AG08396 (cell line): Measurements from ENCODE around the gene CPT1B.

ENCODE experiments used
- DNase-seq: peaks from one replicate; pipeline ENCODE4 v3.0.0; 2012; ENCODE audit warnings: low spot score, mixed read lengths

CPT1B gene

DNA sequence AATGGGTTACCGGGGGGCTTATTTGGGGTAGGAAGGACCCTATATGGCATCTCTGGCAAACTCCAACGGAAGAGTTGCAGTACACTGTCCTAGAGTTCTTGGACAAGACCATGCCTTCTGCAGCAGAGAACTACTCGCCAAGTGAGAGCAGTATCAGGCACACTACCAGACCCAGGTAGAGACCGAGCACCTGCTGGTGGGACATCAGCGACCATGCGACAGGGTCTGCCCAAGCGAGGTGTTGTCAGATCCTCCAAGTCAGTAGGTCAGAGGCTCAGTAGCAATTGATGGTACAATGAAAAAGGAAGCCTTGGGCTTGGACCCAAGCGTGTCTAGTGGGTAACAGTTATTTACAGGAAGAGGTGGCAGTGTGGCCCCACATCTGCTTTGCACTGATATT is 7.6 kb upstream of the CPT1B start:
- no peak for DNase-seq

DNA sequence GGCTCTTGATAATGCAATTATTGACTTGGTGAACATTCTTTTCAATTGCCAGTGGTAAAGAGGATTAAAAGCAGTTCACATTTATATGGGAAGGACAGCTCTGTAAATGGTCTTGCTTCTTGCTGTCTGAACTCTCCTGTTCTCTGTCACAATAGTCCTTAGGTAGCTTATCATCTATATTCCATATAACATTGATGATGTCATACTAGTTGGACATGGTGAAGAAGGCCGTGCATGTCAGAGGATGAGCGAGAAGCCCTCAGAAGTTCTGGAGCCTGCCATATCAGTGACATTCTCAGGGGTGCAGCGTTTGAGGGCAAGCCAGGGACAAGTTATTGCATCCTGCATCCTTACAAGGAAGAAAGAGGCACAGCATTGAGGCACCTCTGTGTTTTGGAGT is 7.0 kb upstream of the CPT1B start:
- no peak for DNase-seq

DNA sequence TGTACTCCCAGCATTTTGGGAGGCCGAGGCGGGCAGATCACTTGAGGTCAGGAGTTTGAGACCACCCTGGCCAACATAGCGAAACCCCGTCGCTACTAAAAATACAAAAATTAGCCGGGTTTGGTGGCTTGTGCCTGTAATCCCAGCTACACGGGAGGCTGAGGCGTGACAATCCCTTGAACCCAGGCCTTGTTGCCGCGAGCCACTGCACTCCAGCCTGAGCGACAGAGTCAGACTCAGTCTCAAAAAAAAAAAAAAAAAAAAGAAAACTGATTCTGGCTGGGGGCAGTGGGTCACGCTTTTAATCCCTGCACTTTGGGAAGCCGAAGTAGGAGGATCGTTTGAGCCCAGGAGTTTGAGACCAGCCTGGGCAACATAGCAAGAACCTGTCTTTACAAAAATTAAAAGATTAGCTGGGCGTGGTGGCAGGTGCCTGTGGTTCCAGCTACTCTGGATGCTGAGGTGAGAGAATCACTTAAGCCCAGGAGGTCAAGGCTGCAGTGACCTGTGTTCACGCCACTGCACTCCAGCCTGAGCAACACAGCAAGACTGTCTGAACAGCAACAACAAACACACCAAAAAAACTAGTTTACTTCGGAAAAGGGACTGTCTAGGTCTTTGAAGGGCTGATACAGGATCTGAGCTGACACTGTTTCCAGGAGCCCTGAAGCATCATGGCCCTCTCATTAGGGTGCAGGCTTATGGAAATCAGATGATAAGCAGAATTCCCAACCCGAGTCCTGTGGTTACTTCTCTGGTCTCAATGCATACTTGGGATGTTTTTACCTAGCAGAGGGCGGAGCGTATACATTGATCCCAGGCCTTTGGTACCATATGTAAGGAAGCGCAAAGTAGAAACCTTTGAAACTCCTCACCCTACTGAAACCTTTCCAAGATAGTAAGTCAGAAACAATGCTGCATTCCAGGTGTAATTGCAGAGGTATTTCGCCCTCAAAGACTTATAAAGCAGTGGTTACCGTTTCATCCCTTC is 6.2 kb upstream of the CPT1B start:
- DNase-seq = no peak

DNA sequence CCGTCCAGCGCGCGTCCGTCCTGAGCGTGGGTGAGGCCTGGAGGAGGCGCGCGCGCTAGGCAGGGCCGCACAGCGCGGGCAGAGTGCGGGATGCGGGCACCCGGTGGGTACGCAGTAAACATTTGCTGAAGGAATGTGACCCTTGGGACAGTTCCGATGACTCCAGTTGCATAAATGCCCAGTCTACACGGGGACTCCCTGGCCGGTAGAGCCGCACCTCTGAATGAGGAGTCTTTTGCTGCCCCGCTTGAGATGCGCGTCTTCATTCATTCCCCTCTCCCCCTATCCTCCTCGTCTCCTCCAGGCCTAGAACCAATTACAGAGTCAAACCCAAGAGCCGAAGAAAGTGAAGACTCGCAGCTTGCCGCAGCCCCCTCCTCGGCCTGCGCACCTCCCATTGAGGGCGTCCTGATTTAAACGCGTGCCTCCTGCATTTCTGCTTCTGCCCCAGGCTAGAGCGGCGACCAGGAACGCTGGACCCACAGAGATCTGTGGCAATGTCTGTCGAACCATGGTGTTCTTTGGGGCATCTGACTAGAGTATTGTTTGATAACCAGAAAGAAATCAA is 5.2 kb upstream of the CPT1B start:
- no peak for DNase-seq

DNA sequence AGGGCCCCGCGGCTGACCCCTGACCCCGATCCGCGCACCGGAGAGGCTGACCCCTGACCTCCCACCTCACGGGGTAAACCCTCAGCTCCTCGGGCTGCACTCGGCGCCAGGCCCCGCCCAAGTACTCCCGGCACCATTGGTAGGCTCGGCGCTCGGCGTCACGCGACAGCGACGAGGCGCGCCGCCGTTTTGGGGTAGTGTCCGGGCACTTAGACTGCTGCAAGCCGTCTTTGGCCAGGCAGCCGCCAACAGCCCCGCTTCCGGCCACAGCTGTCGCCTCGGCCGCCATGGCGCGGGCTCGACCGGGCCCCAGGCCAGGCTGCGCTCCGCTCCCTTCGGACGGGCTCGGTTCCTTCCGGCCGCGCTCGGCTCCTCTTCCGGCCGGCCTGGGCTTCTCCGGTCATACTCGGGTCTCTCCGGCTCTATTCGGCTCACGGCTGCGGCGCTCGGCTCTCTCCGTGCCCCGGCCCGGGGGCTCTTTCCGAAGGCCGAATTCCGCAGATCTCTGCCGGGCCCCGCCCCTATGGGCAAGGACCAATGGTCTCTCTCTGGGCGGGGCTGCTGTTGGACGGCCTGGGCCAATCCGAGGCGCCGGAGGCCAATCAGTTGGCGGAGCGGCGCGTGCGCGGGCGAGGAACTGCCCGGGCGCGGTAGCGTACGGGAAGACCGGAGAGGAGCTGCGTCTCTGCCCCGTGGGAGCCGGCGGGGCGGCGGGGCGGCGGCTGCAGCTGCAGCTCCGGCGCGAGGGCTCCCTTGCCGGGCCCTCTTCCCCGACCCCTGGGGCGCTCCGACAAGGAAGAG is 4.5 kb upstream of the CPT1B start, which contains the start of gene CHKB:
Gene CHKB (minus strand): TSS at position 357 of the 801 bp plus-strand sequence. CDS start 68 bp downstream, at position 289.
- DNase-seq = peak; percentile 100

DNA sequence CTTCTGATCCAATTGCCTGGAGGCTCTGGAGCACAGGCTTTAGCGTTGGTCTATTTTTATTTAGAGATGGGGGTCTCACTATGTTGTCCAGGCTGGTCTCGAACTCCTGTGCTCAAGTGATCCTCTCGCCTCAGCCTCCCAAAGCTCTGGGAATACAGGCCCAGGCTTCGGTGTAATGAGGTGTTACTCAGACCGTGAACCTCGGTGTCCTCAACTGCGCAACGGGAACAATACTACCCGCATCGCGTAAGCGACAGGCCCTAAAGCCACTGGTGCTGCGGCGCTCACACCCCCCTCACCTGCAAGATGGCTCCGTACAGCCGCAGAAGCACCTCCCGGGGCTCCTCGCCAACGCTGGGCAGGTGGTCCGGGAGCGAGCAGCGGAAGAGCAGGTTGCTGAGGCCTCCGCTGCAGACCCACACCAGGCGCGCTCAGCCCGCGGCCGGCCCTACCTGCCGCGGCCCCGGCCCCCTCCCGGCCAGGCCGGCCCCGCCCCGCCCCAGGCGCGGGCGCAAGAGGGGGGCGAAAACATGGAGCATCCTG is 3.8 kb upstream of the CPT1B start:
- peak; percentile 21 for DNase-seq

DNA sequence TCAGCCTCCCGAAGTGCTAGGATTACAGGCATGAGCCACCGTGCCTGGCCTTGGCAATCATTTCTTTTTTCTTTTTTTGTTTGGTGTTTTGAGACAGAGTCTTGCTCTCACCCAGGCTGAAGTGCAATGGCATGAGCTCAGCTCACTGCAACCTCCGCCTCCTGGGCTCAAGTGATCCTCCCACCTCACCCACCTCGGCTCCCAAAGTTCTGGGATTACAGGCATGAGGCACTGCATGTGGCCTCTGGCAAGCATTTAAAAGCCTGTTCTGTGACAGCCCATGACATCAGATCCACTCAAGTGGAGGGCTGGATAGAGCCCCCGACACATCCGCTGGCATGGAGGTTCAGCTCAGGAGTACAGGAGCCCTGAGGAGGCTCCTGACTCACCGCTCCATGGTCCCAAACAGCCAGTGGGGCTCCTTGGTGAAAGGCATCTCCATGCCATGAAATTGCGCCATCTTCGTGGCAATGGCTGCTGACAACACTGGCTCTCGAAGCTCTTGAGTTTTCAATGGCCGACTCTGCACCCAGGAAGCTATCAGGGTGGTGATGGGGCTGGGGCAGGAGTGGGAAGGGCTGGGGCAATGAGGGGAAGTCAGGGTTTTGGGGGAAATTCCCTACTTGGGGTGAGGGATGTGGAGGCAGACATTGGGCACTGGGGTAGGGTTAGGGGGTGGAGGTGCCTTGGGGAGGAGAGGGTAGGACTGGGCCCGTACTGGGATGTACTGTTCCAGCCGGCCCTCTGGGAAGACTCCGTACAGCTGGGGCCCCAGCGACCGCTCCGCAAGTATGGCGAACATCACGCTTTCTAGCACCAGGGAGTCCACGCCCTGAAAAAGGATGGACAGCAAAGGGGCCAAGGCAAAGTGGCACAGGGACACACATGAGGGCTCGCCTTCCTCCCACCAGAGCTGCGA is 3.1 kb upstream of the CPT1B start:
- no peak for DNase-seq

DNA sequence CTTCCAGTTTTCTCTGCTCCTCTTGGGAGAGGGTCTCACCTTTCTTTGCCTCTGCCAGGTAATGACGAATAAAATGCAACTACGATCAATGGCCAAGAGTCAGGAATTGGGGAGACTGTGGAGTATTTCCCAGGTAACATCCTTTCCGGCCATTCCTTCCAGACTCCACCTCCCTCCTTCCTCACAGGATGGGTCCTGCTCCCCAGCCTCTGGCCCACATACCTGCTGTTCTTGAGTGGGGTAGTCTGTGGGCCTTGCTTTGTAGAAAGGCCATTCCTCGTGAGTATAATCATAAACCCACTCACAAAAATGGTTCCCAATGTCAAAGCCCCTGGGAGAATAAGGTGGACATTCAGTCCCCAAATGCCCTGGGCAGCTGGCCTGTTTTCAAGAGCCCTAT is 1.5 kb upstream of the CPT1B start:
- DNase-seq = no peak

DNA sequence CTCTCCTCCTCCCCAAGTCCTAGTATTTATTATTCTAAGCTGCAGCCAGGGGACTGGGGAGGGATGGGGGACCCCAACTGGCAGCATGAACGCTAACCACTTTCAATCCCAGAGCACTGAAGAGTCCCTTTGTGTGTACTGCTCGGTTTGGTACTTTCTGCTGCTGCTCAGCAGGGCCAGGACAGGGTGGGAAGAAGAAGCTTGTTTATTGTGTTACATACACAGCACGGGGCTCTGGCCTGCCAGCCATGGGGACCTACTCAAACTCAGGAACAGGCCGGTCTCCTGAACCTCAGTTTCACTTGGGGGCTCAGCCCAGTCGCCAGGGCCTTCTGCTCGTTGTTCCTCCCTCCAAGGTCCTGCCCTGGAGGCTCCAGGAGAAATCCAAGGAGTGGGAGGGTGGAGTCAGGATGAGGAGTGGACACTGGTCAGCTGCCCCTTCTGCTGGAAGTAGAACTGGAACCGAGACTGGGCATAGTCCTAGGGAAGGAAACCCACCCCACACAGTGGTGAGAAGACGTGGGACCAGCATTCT is 616 bp upstream of the CPT1B start:
- peak; percentile 12 for DNase-seq

DNA sequence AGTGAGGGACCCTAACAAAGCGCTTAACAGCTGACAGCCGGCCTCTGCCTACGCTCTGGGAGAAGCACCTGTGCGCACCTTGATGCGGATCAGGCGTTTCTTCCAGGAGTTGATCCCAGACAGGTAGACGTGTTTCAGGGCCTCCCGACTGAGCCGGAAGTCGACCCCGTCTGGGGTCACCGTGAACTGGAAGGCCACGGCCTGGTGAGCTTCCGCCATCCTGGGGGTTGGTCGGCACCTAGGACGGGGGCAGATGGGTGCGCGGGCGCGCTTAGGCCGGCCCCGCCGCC is 585 bp downstream of the CPT1B start:
- no peak for DNase-seq

DNA sequence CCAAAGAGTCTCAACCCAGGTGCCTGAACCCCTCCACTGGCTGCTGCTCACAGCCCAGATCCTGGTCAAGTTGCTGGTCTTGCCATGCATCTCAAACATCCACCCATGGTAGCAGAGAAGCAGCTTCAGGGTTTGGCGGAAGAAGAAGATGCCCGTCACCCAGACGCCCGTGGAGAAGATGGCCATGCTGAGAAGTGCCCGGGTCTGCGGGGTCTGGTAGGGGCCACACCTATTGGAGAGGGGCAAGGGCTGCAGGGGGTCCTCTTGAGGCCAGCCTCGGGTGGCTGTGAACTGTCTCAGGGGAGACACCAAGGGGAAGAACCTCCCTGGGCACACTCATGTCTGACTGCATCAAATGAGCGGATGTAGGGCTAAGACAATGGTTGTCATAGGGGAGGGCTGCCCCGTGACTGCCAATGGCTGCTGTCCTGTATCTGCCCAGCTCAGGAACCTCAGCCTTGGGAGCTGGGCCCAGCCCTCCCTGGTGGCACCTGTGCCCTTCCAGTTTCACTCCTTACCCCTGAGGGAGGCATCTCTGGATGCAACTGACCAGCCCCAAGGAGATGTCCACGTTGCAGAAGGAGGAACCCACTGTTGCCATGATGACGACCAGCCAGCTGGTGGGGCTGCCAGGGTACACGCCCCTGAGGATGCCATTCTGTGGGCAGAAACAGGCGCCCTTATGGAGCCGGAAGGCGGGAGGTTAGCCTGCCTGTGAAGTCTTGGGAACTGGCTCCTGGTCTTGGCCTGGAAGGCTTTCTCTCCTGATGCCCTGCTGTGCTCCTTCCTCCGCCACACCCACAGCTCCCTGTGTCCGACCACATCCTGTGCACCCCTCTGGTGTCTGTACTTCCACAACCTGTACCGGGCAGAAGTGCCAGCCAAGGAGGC is 1.2 kb downstream of the CPT1B start:
- no peak for DNase-seq

DNA sequence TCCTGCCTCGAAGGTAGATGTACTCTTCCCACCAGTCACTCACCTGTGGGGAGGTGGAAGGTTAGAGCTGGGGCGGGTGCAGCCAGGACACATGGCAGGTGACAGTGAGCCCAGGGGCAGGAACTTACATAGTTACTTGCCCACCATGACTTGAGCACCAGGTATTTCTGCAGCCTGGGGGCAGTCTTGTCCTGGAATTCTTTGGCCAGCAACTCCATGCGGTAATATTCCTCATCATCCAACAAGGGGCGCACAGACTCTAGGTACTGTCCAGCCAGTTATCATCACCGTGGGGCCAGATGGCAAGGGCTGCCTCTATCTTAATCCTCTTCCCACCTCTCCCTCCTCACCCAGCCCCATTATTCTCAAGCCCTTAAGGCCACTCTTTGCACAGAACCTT is 2.2 kb downstream of the CPT1B start:
- DNase-seq = peak; percentile 49

DNA sequence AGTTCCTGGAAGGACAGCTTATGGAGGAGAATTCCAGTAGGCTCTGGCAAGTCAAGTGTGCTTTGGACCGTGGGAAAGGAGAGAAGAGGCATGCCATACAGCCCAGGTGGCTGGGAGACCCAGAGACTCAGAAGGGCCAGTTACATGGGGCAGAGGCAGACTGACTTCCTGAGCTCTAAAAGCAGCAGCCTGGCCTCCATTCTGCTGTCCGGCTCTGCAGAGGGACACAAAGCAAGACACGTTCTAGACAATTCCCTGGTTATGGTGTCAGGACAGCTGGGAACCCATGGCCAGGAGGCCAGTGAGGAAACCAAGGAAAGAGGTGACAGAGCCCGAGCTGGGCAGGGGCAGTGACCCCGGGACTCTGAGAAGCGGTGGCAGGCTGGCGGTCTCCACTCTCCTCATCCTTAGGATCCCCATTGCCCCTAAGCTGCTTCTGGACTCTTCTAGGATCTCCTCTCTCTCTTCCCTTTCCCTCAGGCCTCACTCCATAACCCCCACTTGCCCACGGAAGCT is 2.7 kb downstream of the CPT1B start:
- DNase-seq = no peak

DNA sequence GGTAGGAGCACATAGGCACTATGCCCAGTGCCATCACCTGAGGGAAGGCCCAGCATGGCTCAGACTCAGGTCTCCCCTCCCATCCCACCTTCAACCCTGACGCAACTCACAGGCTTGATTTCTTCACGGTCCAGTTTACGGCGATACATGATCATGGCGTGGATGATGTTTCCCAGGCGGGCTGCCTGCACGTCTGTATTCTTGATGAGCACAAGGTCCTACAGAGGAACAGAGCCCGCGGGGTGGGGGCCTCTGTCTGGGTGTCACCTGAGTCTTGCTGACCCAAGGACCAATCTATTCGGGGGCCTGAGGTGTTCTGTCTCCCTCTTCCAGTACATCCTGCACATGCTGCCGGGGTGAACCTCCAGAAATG is 3.9 kb downstream of the CPT1B start:
- no peak for DNase-seq

DNA sequence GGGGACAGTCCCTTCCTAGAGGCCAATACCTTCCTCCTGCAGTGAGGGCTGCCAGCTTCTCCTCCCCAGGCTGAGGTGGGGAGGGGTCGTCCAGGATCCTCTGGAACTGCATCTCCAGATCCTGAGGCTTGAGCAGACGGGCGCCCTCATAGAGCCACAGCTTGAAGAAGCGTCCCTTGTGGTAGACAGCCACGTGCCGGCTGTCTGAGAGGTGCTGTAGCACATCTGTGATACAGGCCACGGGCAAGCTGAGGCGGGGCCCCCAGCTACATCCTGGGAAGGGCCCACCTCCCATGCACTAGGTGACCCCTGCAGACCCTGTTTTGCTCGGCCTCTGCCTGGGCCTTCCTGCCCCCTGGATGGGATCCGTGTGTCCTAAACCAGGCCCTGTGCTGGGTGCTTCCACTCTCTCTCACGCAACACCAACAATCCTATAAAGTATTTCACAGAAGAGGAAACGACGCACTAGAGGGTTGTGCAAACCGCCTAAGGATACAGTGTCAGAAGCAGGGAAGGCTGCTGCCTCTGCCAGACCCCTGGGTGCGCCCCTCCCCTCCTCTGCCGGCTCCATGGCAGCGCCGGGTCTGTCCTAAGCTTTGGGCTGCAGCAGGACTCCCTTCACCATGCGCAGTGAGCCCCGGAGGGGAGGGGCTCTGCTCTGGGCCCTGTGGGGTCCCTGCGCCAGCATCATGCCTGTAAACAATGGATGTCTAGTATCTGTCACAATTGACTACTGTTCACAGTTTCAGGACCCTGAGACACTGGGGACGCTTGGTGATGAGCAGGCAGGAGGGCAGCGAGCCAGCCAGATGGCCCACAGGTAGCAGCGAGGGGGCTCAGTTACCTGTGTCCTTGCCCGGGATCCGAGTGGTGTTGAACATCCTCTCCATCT is 4.5 kb downstream of the CPT1B start:
- no peak for DNase-seq

DNA sequence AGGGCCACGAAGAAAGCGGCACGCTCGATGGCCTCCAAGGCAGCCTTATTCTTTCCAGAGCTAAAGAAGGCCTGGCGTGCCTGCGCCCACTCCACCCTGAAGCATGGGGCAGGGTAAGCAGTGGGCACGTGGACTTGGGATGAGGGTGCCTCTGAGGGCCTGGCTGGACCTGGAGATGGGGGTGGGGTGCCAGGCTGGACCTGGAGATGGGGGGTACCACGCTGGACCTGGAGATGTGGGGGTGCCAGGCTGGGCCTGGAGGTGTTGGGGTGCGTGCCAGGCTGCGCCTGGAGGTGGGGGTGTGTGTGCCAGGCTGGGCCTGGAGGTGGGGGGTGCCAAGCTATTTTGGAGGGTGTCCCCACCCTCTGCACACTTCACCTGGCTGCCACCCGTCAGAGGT is 5.3 kb downstream of the CPT1B start:
- DNase-seq = no peak

DNA sequence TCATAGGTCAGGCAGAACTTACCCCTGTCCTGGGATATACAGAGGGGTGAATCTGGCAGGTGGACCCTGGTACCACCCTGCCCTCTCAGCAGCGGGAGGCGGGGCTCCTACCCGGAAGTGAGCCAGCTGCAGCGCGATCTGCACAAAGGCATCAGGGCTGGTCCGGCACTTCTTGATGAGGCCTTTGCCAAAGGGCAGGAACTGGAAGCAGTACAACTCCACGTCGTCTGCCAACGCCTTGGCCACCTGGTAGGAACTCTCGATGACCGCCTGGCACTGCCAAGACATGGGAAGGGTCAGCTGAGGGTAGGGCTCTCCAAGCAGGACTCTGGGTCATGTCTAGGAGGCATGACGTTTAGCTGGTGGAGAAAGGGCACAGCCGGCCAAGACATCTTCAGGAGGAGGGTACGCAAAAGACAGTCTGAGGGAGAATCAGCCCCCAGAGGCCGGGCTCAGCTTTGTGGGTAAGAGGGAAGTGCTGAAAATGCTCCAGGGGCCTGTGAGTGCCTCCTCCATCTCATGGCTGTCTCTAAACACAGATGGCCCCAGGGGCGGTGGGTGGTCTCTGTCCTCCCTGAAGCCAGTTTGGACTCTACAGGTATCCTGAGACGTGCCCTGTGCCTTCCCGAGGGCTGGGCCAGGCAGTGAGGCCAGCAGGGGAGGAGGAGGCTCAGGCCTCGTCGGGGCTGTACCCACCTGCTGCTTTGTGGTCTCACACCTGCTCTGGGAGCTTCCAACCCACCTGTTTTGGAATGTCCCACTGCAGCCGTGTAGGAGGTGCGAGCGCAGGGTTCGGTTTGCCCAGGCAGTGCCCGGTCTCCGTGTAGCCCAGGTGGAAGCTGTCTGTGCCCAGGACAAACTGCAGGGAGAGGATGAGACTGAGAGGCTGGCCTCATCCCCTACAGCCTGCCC is 6.7 kb downstream of the CPT1B start:
- DNase-seq = no peak

DNA sequence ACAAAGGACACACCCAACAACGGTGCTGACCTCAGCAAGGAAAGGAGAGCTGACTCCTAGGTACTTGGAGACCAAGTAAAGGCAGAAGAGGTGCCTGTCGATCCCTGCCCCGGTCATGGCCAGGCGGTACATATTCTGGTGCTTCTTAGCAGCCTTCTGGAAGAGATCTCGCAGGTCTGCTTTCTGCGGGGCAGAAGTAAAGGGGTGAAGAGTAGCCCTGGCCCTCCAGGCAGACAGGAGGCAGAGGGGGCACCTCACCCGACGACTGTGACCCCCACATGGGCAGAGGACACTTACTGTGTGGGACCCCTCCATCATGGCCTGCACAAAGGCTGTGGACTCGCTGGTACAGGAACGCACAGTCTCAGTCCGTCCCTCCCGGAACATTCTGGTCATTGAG is 7.4 kb downstream of the CPT1B start:
- no peak for DNase-seq
